Posterior cingulate gyrus (tissue), 11 donors: ENCODE results near the gene TRPM5.
"Not testable (repeated sequence)": the region's sequence is repeated elsewhere in the genome, so short reads cannot be mapped to it uniquely, and the experiment has no call there.

Experiments used
- DNase-seq, 10 donors: peaks; one replicate each; pipeline versions ENCODE4 v3.0.0 to v3.0.0-alpha.2; 2020 to 2021; ENCODE audit warnings: mixed read lengths in 3 of 10
- intact Hi-C: fragments of 100-400 bp; cut with DNase I; formaldehyde crosslinking; loops from one replicate; pipeline ENCODE4 v1.15.1; 2023

The TRPM5 gene, protein sequence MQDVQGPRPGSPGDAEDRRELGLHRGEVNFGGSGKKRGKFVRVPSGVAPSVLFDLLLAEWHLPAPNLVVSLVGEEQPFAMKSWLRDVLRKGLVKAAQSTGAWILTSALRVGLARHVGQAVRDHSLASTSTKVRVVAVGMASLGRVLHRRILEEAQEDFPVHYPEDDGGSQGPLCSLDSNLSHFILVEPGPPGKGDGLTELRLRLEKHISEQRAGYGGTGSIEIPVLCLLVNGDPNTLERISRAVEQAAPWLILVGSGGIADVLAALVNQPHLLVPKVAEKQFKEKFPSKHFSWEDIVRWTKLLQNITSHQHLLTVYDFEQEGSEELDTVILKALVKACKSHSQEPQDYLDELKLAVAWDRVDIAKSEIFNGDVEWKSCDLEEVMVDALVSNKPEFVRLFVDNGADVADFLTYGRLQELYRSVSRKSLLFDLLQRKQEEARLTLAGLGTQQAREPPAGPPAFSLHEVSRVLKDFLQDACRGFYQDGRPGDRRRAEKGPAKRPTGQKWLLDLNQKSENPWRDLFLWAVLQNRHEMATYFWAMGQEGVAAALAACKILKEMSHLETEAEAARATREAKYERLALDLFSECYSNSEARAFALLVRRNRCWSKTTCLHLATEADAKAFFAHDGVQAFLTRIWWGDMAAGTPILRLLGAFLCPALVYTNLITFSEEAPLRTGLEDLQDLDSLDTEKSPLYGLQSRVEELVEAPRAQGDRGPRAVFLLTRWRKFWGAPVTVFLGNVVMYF (N-terminal part only)

DNA sequence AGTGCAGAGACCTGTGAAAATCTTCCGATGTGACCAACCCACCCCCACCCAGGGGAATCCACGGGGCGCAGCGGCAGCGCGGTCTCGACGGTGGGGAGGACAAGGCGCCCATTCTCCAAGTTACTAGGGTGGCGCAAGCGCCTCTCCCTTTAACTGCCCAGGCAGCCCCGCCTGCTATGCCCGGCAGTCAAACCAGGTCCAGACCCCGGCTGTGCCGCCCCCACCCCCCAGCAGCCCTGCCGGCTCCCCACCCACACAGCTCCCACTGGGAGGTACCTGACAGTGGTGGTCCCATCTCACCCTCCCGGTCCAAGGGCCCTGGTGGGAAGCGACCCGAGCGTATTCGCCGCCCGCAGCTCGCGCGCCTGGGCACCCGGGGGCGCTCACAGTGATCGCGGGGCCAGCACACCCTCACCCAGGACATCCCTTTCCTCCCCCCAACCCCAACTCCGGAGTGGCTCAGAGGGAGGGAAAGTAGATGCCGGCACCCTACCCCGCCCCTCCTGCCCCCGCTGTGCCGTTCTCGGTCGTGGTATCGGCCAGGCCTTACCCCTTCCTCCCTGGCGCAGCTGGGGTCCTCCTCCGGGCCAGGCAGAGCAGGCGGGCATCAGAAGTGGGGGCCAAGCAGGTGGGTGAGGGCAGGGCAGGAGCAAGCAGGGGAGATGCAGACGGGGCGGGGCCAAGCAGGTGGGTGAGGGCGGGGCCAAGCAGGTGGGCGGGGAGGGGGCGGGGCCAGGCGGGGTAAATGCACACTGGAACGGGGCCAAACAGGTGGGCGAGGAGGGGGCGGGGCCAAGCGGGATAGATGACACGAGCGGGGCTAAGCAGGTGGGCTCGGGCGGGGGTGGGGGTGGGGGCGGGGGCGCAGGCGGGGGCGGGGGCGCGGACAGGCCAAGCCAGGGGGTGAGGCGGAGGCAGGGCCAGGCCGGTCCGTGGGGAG is at the start of gene TRPM5:
Gene TRPM5 (minus strand): TSS at position 634 of the 940 bp plus-strand sequence. CDS start 21,478 bp downstream, outside the sequence.
- intact Hi-C loops = no loop called here
- DNase-seq = peak in 3 of 10 donors; percentile 40 to 74 (median 50)

DNA sequence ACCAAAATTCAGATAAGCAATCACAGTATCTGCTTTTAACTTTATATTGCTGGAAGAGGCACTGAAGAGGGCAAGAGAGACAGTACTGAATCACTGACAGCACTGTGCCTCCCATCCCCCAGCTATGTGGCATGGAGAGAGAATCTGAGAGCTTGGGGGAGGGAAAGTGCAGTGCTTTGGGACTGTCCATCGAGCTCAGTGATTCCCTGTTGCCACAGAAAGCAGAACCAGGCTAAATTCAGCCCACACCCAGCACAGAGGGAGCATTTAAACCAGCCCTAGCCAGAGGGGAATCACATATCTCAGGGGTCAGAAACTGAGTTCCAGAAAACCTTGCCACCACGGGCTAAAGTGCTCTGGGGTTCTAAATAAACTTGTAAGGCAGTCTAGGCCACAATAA is 44.8 kb upstream of the TRPM5 start:
- DNase-seq = no peak
- intact Hi-C loops = no loop called here

DNA sequence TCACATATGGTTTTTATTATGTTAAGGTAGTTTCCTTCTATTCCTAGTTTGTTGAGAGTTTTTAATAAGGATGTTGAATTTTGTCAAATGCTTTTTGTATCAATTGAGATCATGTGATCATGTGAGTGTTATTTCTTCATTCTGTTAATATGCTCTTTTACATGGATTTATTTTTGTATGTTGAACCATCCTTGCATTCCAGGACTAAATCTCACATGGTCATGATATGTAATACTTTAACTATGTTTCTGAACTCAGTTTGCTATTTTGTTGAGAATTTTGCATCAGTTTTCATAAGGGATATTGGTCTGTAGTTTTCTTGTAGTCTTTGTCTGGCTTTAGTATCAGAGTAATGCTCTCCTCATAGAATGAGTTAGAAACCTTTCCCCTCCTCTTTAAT is 43.7 kb upstream of the TRPM5 start:
- DNase-seq = no peak
- intact Hi-C loops = no loop called here

DNA sequence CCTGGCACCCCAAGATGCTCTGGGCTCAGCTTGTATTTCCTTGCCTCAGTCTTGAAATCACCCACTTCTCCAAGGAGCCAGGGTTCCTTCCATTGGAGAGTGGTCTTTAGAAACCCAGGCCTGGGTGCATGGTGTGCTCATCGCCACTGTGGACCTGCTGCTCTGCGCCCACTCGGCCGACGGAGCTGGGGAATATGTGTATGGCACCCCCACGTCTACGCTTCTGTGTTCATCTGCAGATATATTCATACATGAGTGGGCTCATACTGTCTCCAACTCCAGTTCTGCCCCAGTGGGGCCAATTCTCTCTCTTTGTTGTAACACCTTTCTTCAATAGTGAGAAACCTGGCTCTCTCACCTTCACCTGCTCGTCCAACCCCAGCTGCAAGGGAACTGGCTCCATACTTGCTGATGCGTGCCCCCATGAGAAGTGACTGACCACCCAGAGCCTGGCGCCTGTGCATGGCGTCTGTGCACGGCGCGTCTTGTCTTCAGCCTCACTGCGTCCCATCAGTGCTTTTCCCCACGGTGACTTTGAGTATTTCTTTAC is 40.3 kb upstream of the TRPM5 start:
- intact Hi-C loops = no loop called here
- peak in 1 of 10 donors; percentile 62 for DNase-seq

DNA sequence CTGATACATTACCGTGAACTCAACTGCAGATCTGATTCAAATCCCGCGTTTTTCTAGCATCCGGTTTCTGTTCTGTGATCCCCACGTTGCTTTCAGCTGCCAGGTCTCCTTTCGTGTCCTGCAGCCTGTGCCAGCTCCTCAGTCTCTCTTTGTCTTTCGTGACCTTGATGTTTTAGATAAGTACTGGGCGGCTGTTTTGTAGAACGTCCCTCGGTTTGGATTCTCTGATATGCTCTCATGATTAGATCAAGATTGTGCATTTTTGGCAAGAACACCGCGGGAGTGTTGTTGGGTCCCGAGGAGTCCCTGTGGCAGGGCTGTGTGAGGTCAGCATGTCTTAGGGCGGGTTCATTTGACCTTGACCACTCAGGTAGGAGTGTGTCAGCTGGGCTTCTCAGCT is 39.1 kb upstream of the TRPM5 start:
- DNase-seq = no peak
- intact Hi-C loops = no loop called here

DNA sequence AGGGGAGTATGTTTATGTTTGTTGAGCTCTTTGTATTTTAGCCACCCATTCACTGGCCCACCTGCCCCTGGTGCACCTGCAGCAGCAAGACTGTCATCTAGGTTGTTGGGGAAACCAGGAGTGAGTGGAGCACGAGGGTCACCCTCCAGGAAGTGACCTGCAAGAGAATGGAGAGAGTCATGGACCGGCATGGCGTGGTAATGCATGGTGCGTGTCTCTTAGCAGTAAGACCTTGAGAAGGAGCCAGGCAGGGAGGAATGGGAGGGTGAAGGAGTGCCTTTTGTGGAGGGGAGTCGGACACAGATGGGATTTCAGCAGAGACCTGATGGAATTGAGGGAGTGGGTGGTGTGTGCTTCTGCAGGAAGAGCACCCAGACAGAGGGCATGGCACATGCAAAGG is 38.4 kb upstream of the TRPM5 start:
- intact Hi-C loops = no loop called here
- DNase-seq = no peak

DNA sequence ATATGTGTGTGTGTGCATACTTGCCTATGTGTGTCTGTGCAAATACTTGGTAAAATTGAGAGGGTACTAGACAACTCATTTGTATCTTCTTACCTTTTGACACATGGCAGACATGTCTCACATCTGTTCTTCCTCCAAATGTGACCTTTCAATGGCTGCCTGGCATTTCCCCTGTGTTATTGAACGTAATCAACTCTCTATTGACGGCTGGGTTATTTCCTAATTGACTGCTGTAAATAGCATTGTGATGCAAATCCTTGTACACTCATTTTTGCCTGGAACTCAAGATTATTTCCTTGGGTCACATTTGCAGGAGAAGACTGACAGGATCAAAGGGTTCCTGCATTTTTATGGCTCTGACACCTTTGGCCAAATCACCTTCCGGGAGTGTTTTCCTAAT is 37.9 kb upstream of the TRPM5 start:
- no peak for DNase-seq
- intact Hi-C loops = no loop called here

DNA sequence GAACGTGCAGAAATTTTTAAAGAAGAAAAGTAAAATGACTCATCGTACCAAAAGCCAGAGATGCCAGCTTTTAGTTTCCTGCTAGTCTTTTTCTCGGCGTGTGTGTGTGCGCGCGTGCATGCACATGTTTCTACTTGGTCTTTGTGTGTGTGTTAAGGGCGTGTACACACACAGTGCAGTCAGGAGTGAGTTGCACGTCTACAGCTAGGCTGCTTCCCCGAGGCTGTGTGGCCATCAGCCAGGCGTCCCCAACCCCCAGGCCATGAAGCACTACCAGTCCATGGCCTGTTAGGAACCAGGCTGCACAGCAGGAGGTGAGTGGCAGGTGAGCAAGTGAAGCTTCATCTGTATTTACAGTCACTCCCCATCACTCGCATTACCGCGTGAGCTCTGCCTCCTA is 36.9 kb upstream of the TRPM5 start:
- no peak for DNase-seq
- intact Hi-C loops = no loop called here

DNA sequence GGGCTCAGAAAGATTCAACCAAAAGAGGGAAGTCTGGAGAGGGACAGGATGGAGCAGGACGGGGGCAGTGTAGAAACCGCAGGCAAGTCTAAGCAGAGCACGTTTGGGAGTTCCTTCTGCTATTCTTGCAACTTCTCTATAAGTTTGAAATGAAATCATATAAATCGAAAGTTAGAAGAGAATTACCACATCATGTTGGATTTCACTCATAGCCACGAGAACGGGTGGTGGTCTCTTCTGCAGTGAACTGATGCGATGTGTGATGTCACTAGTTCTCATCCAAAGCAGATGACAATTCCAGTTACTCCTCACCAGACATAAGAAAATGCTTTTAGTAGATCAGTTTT is 36.5 kb upstream of the TRPM5 start:
- intact Hi-C loops = no loop called here

DNA sequence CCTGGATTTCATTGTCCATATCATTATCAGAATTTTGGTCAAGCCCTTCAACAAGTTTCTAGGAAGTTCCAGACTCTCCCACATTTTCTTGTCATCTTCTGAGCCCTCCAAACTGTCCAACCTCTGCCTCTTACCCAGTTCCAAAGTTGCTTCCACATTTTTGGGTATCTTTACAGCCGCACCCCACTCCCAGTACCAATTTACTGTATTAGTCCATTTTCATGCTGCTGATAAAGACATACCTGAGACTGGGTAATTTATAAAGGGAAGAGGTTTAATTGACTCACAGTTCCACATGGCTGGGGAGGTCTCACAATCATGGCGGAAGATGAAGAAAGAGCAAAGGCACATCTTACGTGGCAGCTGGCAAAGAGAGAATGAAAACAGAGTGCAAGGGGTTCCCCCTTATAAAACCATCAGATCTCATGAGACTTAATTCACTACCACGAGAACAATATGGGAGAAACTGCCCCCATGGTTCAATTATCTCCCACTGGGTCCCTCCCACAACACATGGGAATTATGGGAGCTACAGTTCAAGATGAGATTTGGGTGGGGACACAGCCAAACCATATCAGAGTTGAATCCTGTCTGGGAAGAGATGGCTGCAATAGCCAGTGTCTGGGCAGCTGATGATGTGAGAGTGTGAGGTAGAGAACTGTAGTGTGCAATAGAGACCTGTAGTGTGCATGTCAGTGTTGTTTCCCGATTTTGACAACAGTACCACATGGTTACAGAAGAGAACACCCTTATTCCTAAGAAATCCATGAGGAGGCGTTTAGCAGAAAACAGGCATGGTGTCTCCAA is 36.0 kb upstream of the TRPM5 start:
- DNase-seq, intact Hi-C loops: not testable (repeated sequence)

More for the DNA sequence above, 36.5 kb upstream of the TRPM5 start:
- DNase-seq = no peak

DNA sequence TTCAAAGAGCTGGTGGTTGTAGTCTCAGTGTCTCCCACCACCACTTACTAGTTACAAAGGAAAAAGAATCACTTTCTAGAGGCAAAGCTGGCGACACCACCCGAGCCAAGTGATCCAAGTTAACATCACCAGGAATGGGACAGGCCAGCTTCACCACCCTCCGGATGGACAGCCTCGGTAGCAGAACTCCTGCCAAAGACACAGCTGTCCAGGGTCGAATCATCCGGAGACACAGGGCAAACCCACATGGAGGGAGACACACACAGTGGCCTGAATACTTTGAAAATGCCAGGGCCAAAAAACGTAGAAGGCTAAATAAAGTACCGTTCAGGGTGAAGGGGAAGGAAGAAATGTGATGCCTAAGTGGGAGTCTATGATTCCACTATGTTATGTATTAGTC is 33.6 kb upstream of the TRPM5 start:
- intact Hi-C loops = no loop called here
- DNase-seq = peak in 1 of 10 donors; percentile 33

DNA sequence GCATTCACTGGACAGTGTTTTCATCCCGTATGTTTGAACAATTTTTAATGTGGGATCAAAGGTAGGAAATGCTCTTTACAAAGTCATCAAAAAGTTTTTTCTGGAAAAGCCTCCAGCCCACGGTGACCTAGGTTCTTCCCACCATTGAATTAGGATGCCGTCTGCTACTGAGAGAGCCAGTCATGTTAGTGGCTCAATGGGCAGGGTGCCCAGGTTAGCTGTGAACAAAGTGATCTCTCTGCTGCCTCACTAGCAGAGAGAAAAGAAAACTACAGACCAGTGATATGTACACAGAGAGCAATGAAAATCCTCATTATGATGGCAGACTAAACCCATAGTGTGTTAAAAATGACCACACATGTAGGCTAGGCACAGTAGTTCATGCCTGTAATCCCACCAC is 32.9 kb upstream of the TRPM5 start:
- intact Hi-C loops = no loop called here

DNA sequence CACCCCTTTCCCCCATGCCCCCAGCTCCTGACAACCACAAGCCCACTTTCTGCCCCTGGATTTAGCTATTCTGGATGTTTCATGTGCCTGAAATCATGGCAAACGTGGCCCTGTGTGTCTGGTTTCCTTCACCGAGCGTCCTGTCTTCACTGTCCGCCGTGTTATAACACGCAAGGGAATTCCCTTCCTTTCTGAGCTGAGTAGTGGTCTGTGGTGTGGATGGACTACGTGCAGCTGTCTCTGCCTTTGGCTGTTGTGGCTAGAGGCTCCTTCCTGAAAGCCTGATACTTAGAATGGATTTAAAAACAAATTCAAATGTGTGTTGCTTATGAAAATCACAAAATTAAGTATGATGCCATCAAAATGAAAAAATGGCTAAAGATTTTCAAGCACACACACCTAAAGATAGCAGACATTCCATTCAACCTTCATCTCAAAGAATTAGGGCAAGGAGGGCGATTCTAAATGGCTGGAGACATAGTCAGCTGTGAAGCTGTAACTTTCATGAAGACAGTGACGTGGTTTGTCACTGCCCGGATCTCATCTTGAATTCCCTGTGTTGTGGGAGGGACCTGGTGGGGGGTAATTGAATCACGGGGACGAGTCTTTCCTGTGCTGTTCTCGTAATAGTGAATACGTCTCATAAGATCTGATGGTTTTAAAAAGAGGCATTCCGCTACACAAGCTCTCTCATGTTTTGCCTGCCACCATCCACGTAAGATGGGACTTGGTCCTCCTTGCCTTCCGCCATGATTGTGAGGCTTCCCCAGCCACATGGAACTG is 31.0 kb upstream of the TRPM5 start:
- DNase-seq = no peak
- intact Hi-C loops = no loop called here

More for the DNA sequence above, 32.9 kb upstream of the TRPM5 start:
- DNase-seq = peak in 1 of 10 donors; percentile 48

DNA sequence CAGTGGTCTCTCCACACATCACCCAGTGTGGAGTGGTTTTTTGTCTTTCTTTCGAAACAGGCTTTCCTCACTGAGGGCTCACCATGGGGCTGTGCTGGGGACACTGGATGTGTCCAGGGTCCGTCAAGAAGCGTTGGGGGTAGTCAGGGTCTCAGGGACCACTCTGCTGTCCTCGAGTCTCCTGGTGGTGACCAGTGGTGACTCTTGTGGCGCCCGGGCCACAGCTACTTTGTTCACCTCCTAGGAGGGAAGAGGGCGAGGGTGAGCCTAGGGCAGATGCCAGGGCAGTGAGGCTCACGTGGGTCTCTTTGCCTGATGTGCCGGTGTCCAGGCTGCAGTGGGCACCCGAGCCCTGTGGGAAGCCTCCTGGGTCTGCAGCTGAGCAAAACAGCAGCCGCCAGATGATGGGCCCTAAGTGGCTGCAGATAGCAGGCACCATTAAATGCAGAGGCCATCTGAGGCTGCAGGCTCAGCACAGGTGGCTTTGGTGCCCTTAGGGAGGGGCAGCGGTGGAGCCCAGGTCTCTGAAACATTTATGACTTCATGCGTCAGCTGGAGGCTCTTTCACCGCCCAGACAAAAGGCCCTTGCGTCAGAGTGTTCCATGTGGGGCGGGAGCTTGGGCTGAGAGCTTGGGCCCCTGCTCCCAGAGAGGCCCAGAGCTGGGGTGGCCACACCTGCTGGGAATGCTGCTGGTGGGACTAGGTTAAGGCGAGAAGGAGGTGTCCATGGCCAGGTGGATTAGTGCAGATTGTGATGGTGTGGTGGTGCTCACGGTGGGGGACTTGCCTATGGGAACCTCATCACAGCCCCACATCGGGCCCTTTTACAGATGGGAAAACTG is 30.0 kb upstream of the TRPM5 start:
- DNase-seq = peak in 1 of 10 donors; percentile 61
- intact Hi-C loops = no loop called here

DNA sequence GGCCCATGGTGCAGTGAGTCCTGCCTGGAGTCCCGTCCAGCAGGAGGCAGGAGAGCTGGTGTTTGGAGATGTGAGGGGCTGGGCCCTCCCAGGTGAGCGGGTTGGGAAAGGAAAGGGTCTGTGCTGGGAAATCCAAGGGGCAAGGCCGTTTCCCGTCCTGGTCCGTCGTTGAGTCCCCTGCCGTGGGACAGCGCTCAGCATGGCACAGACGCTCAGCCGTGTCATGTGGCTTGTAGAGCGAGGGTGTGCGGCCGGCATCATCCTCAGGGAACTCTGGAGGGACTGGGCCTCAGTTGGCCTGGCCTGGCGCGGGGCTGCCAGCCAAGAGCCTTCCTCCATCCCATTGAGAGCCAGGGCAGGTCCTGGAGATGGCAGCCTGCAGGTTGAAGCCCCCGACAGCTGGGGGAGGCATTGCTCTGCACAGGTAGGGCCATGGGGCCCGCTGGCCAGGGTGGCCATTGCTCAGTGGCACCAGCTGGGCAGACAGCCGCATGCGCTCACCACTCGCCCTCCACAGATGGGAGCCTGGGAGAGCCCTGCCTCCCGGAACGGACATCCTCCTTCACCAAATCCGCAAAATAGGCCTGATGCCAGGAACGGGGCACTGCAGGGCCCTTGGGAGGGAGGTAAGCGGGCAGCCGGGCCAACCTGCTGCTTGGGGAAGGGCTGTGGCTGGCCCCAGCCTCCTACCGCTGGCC is 29.2 kb upstream of the TRPM5 start:
- DNase-seq = peak in 1 of 10 donors; percentile 73
- intact Hi-C loops = no loop called here

DNA sequence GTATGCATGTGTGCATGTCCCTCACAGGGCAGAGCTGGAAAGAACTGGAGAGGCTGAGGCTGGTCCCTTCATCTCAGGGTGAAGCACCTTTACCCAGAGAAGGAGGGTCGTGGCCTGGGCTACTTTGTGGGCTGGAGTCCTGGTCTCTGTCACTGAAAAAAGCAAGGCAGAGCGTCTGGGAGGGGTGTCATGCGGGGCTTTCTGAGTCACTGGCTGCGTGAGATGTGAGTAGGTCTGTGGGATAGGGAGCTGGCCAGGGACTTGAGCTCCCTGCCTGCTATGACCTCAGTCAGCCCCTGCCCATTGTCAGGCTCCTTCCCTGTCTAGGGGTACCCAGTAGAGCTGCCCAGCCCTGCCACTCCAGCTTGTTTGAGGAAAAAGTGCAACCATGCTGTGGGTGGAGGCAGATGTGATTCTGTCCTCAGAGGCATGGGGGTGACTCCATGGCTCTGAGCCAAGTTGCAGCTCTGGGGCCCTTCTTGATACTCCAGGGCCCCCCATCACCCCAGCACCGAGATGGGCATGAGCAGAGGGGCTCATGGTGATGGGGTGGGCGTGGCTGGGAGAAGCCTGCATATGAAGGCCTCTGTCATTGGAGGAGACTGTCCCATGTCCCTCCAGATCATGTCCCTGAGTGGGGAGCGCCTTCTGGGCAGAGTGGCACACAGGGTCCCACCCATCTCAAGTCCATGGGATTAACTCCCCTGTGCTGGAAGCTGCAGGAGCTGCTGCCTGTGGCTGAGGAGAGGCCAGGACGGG is 28.3 kb upstream of the TRPM5 start:
- peak in 1 of 10 donors; percentile 66 for DNase-seq
- intact Hi-C loops = no loop called here

DNA sequence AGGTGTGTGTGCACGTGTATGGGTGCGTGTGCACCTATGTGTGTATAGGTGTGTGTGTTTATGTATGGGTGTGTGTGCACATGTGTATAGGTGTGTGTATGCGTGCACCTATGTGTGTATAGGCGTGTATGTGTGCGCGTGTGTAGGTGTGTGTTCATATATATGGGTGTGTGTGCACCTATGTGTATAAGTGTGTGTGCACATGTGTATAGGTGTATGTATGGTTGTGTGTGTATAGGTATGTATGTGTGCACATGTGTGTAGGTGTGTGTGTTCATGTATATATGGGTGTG is 27.4 kb upstream of the TRPM5 start:
- intact Hi-C loops = no loop called here
- DNase-seq = no peak
